Osteoblast (primary cell): ENCODE results near the gene TMEM196. TPM values are rescaled to one million over a fixed set of nuclear protein-coding genes. Genes with fewer than 3 reads are reported as not detected.

Experiments used
- DNase-seq: peaks from one replicate; pipeline ENCODE4 v3.0.0; 2011; ENCODE audit warnings: low spot score, mixed read lengths; ENCODE audit not compliant: insufficient read length; ENCODE audit errors: missing footprints
- H2AFZ ChIP-seq: 2 replicates; pipeline ENCODE4 v1.6.0; 2011; ENCODE audit warnings: mild to moderate bottlenecking, low read length
- H3K27ac ChIP-seq: 2 replicates; pipeline ENCODE4 v1.5.1; 2011; ENCODE audit warnings: mild to moderate bottlenecking, low read depth, low read length, moderate library complexity
- H3K27me3 ChIP-seq: 2 replicates; pipeline ENCODE4 v1.6.0; 2012; ENCODE audit warnings: mild to moderate bottlenecking, control low read depth, inconsistent platforms, low read length, moderate library complexity; ENCODE audit not compliant: insufficient read depth
- H3K36me3 ChIP-seq: 2 replicates; pipeline ENCODE4 v1.5.1; 2011; ENCODE audit warnings: mild to moderate bottlenecking, low read length, control low read depth, moderate library complexity; ENCODE audit not compliant: insufficient read depth
- H3K4me1 ChIP-seq: 2 replicates; pipeline ENCODE4 v1.5.1; 2011; ENCODE audit warnings: mild to moderate bottlenecking, low read length, control low read depth, moderate library complexity; ENCODE audit not compliant: insufficient read depth
- H3K4me2 ChIP-seq: 2 replicates; pipeline ENCODE4 v1.6.0; 2011; ENCODE audit warnings: mild to moderate bottlenecking, low read length; ENCODE audit not compliant: insufficient read depth
- H3K4me3 ChIP-seq: fragments of 200-600 bp; sonication (generic); 3 replicates; pipeline ENCODE4 v1.5.1; 2012; ENCODE audit warnings: mild to moderate bottlenecking, low read length, inconsistent platforms; ENCODE audit not compliant: insufficient read depth
- H3K79me2 ChIP-seq: 2 replicates; pipeline ENCODE4 v1.6.0; 2012; ENCODE audit warnings: mild to moderate bottlenecking, low read length, control low read depth, inconsistent platforms; ENCODE audit not compliant: insufficient read depth
- H3K9me3 ChIP-seq: 2 replicates; pipeline ENCODE4 v1.5.1; 2011; ENCODE audit warnings: low read depth, low read length, control low read depth
- H4K20me1 ChIP-seq: 2 replicates; pipeline ENCODE4 v1.6.0; 2012; ENCODE audit warnings: mild to moderate bottlenecking, low read length, control low read depth; ENCODE audit not compliant: insufficient read depth
- CTCF ChIP-seq: IDR thresholded peaks from 2 replicates; pipeline ENCODE4 v1.5.1; 2011; ENCODE audit warnings: mild to moderate bottlenecking, low read depth, low read length, moderate library complexity; ENCODE audit errors: extremely low read depth
- total RNA-seq: library from RNA; depleted of rRNA; stranded (reverse); fragments of >200 nt; gene quantifications from 2 replicates; pipeline ENCODE4 v1.2.3, GENCODE V29; 2012

Gene TMEM196
- not detected in 2 replicates for total RNA-seq

- peak; percentile 71 for DNase-seq
- Histone ChIP-seq H3K27me3 (peaks cover 11% of the 10 kb centered on the region), H3K79me2 (no peaks in the 10 kb centered on the region), H3K4me2 (peak within 1 kb of the TSS; percentile 16), H3K4me1 (no peaks in the 10 kb centered on the region), H2AFZ (no peak within 1 kb of the TSS), H3K4me3 (peak within 1 kb of the TSS; percentile 1), H3K27ac (no peak within 1 kb of the TSS), H3K36me3 (no peaks in the 10 kb centered on the region), H4K20me1 (no peaks in the 10 kb centered on the region), H3K9me3 (no peaks in the 10 kb centered on the region)
- no peak for TF ChIP-seq CTCF
Measured at GRCh38 chr7:19772841-19773760, at the start of gene TMEM196. Gene TMEM196, minus strand, starts transcription at chr7:19773617. Its CDS starts 921 bp downstream, at chr7:19772696.

- Histone ChIP-seq H3K36me3 (no peaks in the 10 kb centered on the region), H3K4me3 (no peak overlapping the region), H3K79me2 (no peaks in the 10 kb centered on the region), H4K20me1 (no peaks in the 10 kb centered on the region), H3K4me1 (no peaks in the 10 kb centered on the region), H3K27me3 (no peaks in the 10 kb centered on the region), H3K4me2 (no peak overlapping the region), H3K9me3 (no peaks in the 10 kb centered on the region), H3K27ac (no peak overlapping the region), H2AFZ (no peak overlapping the region)
- TF ChIP-seq CTCF, result no peak
- DNase-seq, result no peak
Measured at GRCh38 chr7:19816128-19816527, 42.7 kb upstream of the TMEM196 start.

GRCh38 chr7:19815546-19815945 is 42.1 kb upstream of the TMEM196 start:
- no peak for TF ChIP-seq CTCF
- Histone ChIP-seq H3K27ac (no peak overlapping the region), H3K27me3 (no peaks in the 10 kb centered on the region), H2AFZ (no peak overlapping the region), H3K36me3 (no peaks in the 10 kb centered on the region), H3K79me2 (no peaks in the 10 kb centered on the region), H3K4me1 (no peaks in the 10 kb centered on the region), H3K4me3 (no peak overlapping the region), H3K4me2 (no peak overlapping the region), H4K20me1 (no peaks in the 10 kb centered on the region), H3K9me3 (no peaks in the 10 kb centered on the region)
- no peak for DNase-seq

GRCh38 chr7:19814776-19815175 is 41.4 kb upstream of the TMEM196 start:
- no peak for DNase-seq
- H3K4me3 ChIP-seq, result no peak overlapping the region

More at GRCh38 chr7:19814776-19815175, 41.4 kb upstream of the TMEM196 start:
- H3K36me3 ChIP-seq, result no peaks in the 10 kb centered on the region
- H2AFZ ChIP-seq, result no peak overlapping the region
- no peaks in the 10 kb centered on the region for H4K20me1 ChIP-seq
- H3K27me3 ChIP-seq, result no peaks in the 10 kb centered on the region
- H3K27ac ChIP-seq, result no peak overlapping the region
- H3K79me2 ChIP-seq, result no peaks in the 10 kb centered on the region
- TF ChIP-seq CTCF, result no peak
- H3K4me2 ChIP-seq, result no peak overlapping the region
- no peaks in the 10 kb centered on the region for H3K4me1 ChIP-seq
- H3K9me3 ChIP-seq, result no peaks in the 10 kb centered on the region
